ENCODE data around the gene RETN. TPM values are rescaled to one million over a fixed set of nuclear protein-coding genes. Genes with fewer than 3 reads are reported as not detected.

The RETN gene
- total RNA-seq, 1 donor from 2014 or later: 1.5 TPM

GRCh38 chr19:7706188-7706954, 37.5 kb downstream of the RETN start:
- DNase-seq: no peak

- no peak for DNase-seq
Measured at GRCh38 chr19:7706955-7707456, 38.2 kb downstream of the RETN start.

DNA sequence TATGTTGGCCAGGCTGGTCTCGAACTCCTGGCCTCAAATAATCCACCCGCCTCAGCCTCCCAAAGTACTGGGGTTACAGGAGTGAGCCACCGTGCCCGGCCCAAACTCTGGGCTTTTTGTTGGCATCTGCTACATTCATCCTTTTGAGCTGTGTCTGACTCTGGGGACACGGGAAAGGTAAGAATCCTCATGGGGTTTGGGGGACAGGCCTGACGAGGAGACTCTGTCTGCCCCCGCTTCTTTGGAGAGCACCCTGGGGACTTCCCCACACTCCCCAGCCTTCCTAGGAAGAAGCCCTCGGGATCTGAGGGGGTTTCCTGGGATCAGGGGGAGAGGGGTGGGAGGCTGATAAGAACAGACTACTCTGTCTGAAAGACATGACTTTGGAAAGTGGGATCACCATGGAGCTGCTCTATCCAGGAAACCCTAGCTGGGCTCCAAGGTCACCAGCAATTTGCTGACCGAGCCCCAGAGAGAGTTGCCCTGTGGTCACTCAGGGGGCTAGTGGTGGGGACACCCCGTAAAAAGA, 41.1 kb downstream of the RETN start:
- no peak for DNase-seq

GRCh38 chr19:7710616-7711015, 41.8 kb downstream of the RETN start:
- DNase-seq: no peak

GRCh38 chr19:7715671-7716070, 46.8 kb downstream of the RETN start:
- DNase-seq: no peak

- DNase-seq: no peak
Measured at GRCh38 chr19:7716762-7717161, 47.9 kb downstream of the RETN start.

- no peak for DNase-seq
Measured at GRCh38 chr19:7718668-7719067, 49.8 kb downstream of the RETN start.

Other genes starting within 250 kb of the RETN start
- gene PEX11G, start 180.0 kb upstream of the RETN start, total RNA-seq: 6.1 TPM
- 24.2 TPM for gene ZNF358, start 152.9 kb upstream of the RETN start, total RNA-seq
- gene MCOLN1, start 146.4 kb upstream of the RETN start, total RNA-seq: 4.2 TPM
- gene PNPLA6, start 133.3 kb upstream of the RETN start, total RNA-seq: 43.5 TPM
- gene CAMSAP3, start 73.2 kb upstream of the RETN start, total RNA-seq: 7.0 TPM
- gene XAB2, start 39.5 kb upstream of the RETN start, total RNA-seq: 32.7 TPM
- 20.4 TPM for gene PET100, start 39.3 kb upstream of the RETN start, total RNA-seq
- not detected for gene PCP2, start 35.3 kb upstream of the RETN start, total RNA-seq
- gene STXBP2, start 31.9 kb upstream of the RETN start, total RNA-seq: 19.1 TPM
- not detected for gene MCEMP1, start 8.0 kb downstream of the RETN start, total RNA-seq
- gene TRAPPC5, start 11.8 kb downstream of the RETN start, total RNA-seq: 26.7 TPM
- not detected for gene FCER2, start 33.1 kb downstream of the RETN start, total RNA-seq
- not detected for gene CLEC4G, start 63.1 kb downstream of the RETN start, total RNA-seq
- gene CD209, start 78.5 kb downstream of the RETN start, total RNA-seq: 2.7 TPM
- not detected for gene CLEC4M, start 94.2 kb downstream of the RETN start, total RNA-seq
- gene EVI5L, start 161.2 kb downstream of the RETN start, total RNA-seq: 16.0 TPM
- gene PRR36, start 205.3 kb downstream of the RETN start, total RNA-seq: 0.92 TPM
- 3.8 TPM for gene LRRC8E, start 219.5 kb downstream of the RETN start, total RNA-seq
- 11.8 TPM for gene MAP2K7, start 234.8 kb downstream of the RETN start, total RNA-seq
- not detected for gene TGFBR3L, start 245.8 kb downstream of the RETN start, total RNA-seq